Hypothalamus (tissue), 51 donors: ENCODE results near the gene ACAP2.

Experiments used
- DNase-seq, 51 donors: peaks; one replicate each; lab custom pipeline; 2025; lab: John Stamatoyannopoulos, UW

Gene ACAP2

DNA sequence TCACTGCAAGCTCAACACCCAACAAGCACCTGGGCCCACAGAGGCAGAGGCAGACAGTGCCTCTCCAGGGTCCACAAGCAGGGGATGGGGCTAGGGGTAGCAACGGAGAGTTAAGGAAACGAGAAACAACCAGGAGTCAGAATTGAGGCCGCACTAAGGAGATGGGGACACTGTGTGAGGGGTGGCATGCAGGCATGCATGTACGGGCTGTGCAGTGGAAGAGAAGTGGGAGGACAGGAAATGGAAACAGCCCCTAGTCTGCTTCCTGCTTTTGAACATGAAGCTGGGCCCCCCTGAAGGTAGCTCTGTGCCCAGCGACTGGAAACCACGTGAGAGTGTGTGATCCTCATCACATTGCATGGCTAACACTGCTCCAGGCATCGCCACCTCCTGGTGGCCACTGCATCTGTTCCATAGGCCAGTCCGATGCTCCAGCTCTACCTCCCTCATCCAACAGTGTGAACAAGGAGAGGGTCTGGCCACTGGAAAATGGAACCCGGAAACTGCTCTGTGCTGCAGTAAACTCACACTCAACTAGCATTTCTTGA, 215.8 kb downstream of the ACAP2 start:
- no peak for DNase-seq

DNA sequence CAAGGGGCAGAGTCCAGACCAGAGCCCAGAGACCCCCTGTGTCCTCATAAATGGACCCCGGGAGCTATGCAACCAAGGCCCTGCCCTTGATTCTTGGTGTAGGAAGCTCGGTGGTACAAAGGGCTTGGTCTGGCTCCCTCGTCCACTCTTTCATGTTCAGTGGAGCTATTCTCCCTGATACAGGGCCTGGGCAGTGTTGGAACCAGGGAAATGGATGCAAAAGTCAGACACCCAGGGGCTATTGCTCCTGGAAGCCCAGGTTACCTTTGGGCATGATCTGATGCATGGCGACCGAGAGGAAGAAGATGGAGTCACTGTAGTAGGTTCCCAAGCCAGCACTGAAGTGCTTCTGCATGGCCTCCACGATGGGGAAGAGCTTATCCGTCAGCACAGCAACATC, 216.4 kb downstream of the ACAP2 start:
- no peak for DNase-seq

DNA sequence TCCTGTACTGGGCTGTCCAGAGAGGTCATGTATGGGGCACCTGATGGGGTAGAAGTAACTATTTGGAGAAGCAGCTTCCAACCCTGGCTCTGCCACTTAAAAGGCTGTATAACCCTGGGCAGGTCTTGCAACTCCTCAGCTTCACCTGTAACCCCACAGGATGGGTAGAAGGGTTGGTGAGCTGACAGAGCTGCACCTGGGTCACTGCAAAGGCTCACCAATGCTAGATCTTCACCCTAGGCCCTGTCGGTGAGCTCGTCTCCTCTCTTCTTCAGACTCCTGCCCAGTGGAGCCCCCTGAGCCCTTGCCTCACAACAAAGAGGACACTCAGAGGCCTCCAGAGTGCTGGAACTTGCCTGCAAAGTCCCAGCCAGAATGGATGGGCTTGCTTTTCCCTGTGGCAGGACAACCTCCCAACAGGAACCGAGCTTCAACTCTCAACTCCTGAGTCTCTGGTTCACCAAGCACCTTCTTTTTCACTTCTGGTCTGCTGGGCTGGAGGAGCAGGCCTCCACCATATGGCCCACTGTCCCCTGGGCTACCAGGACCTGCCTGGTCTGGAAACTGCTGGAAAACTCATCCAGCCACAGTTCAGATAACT, 217.7 kb downstream of the ACAP2 start:
- no peak for DNase-seq
